ENCODE data around the gene ODAD3. TPM values are rescaled to one million over a fixed set of nuclear protein-coding genes. Genes with fewer than 3 reads are reported as not detected.

The ODAD3 gene
- total RNA-seq, 1 donor from 2014 or later: 0.66 TPM

GRCh38 chr19:11480715-11481533 lies 46.0 kb upstream of the ODAD3 start, which contains the start of gene ELAVL3:
TSS of gene ELAVL3 (minus strand) at chr19:11481046. CDS start at chr19:11480608, 438 bp downstream.
- DNase-seq (ENCODE audit: low read depth) (no peak), FAIRE-seq (no peak)
- peaks cover 3% of the 10 kb centered on the region for H3K4me1 ChIP-seq (ENCODE audit: insufficient read depth, low read length)
- H3K4me2 ChIP-seq (ENCODE audit: low read length): peak within 1 kb of the TSS; percentile 73
- Mint-ChIP-seq H3K4me3 (ENCODE audit: unreplicated experiment) (peak within 1 kb of the TSS; percentile 57), H3K9me3 (ENCODE audit: unreplicated experiment) (peaks cover 1% of the 10 kb centered on the region), H3K4me1 (ENCODE audit: low read depth, unreplicated experiment) (no peaks in the 10 kb centered on the region), H3K27ac (ENCODE audit: unreplicated experiment) (no peak within 1 kb of the TSS), H3K27me3 (ENCODE audit: low read depth, unreplicated experiment) (peaks cover 31% of the 10 kb centered on the region), H3K36me3 (ENCODE audit: low read depth, unreplicated experiment) (peaks cover 8% of the 10 kb centered on the region)
- no peaks in the 10 kb centered on the region for H3K9me3 ChIP-seq (ENCODE audit: insufficient read depth, low read depth, low read length)
- H2AFZ ChIP-seq (ENCODE audit: low read depth, low read length): peak within 1 kb of the TSS; percentile 41
- H4K20me1 ChIP-seq (ENCODE audit: insufficient read depth, low read length): peaks cover 9% of the 10 kb centered on the region
- H3K9ac ChIP-seq (ENCODE audit: low read length): no peak within 1 kb of the TSS
- TF ChIP-seq CTCF (IDR thresholded peaks at IDR 0.05; ENCODE audit: insufficient read depth, low read depth, low read length) (no peak), EZH2 (IDR thresholded peaks at IDR 0.05; ENCODE audit: insufficient read depth, low read length) (peak; percentile 19)
- H3K4me3 ChIP-seq (ENCODE audit: insufficient read depth, low read depth, low read length): no peak within 1 kb of the TSS
- no peak within 1 kb of the TSS for H3K27ac ChIP-seq (ENCODE audit: low read depth, low read length)
- peaks cover 15% of the 10 kb centered on the region for H3K27me3 ChIP-seq (ENCODE audit: insufficient read depth, low read length)
- no peaks in the 10 kb centered on the region for H3K79me2 ChIP-seq (ENCODE audit: insufficient read depth, low read length)
- H3K36me3 ChIP-seq (ENCODE audit: insufficient read depth, low read length): no peaks in the 10 kb centered on the region

DNA sequence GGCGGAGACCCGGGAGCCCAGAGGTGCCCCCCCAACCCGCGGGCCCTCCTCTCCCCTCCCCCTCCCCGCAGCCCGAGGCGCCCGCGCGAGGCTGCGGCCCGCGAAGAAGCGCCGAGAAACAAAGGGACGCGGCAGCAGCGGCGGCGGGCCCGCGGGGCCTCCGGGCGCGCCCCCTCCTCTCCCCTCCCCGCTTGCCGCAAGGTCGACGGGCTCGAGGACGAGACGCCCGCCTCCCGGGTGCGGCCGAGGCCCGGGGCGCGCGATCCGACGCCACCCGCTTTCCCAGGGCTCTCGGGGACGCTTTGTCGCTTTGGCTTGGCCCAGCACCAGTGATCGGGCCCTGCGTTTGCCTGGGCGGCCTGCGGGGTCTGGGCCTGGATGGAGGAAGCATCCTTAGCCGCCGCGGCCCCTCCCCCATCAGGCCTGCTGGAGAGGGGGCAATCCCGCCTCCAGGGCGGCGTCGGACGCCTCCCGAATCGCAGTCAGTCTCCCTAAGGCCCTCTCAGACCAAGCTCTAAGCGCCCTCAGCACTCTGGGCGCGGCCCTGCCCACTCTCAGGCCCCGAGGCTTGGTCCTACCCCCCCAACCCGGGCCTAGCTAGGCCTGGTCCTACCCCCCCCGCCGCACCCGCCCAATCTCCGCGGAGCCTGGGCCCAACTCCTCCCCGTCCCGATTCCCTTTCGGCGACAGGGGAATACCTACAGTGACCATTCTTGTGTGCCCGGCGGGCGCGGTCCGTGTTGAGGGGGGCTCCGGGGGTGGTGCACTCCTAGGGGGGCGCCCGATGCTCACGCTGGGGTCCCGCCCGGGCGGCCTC lies 45.2 kb upstream of the ODAD3 start:
- H3K27me3 ChIP-seq (ENCODE audit: insufficient read depth, low read length): peaks cover 15% of the 10 kb centered on the region
- no peak overlapping the region for H3K9ac ChIP-seq (ENCODE audit: low read length)
- Mint-ChIP-seq H3K27ac (ENCODE audit: unreplicated experiment) (no peak overlapping the region), H3K4me1 (ENCODE audit: low read depth, unreplicated experiment) (no peaks in the 10 kb centered on the region), H3K36me3 (ENCODE audit: low read depth, unreplicated experiment) (peaks cover 6% of the 10 kb centered on the region), H3K27me3 (ENCODE audit: low read depth, unreplicated experiment) (peaks cover 33% of the 10 kb centered on the region), H3K4me3 (ENCODE audit: unreplicated experiment) (no peak overlapping the region), H3K9me3 (ENCODE audit: unreplicated experiment) (peaks cover 1% of the 10 kb centered on the region)
- no peak overlapping the region for H2AFZ ChIP-seq (ENCODE audit: low read depth, low read length)
- peaks cover 3% of the 10 kb centered on the region for H3K4me1 ChIP-seq (ENCODE audit: insufficient read depth, low read length)
- DNase-seq (ENCODE audit: low read depth): no peak
- no peaks in the 10 kb centered on the region for H3K36me3 ChIP-seq (ENCODE audit: insufficient read depth, low read length)
- no peaks in the 10 kb centered on the region for H3K9me3 ChIP-seq (ENCODE audit: insufficient read depth, low read depth, low read length)
- H3K79me2 ChIP-seq (ENCODE audit: insufficient read depth, low read length): no peaks in the 10 kb centered on the region
- H4K20me1 ChIP-seq (ENCODE audit: insufficient read depth, low read length): peaks cover 9% of the 10 kb centered on the region
- H3K27ac ChIP-seq (ENCODE audit: low read depth, low read length): no peak overlapping the region
- no peak for FAIRE-seq
- H3K4me3 ChIP-seq (ENCODE audit: insufficient read depth, low read depth, low read length): no peak overlapping the region
- no peak for TF ChIP-seq CTCF (IDR thresholded peaks at IDR 0.05; ENCODE audit: insufficient read depth, low read depth, low read length)
- TF ChIP-seq EZH2 (IDR thresholded peaks at IDR 0.05; ENCODE audit: insufficient read depth, low read length): peak; percentile 89
- no peak overlapping the region for H3K4me2 ChIP-seq (ENCODE audit: low read length)
